ENCODE results near the gene POLR2L.

The POLR2L gene

DNA sequence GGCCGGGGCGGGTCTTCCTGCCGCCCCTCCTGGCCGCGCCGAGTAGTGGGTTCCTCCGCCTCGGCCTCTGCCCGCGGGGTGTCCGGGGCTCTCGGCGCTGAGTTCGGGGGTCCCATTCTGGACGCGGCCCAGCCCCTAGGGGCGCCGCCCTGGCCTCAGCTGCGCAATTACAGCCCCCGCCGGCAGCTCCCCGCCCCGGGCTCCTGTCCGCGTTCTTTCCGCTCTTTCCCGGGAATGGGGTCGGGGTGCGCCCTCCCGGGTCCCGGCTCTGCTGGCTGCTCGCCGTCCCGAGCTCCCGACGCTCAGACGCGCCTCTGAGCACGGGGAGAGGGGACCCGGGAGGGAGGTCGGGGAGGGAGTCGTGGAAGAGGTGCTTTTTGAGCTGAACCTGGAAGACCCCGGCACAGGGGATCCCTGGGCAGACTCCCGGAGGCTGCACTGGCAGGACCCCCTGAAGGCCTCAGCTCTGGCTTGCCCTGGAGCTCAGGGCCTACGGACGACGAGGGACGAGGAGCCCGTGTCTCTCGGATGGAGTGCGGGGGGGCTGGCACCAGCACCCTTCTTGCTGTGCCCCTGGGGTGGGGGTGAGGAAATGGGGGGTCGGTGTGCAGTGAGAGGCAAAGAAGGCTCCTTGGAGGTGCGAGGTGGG, 881 bp upstream of the POLR2L start:
- no peak for ATAC-seq
- TF ChIP-seq ZNF565 (CRISPR knock-in tag; conservative IDR thresholded peaks at IDR 0.05; ENCODE audit: low read depth) (no peak), OSR1 (CRISPR knock-in tag; IDR thresholded peaks at IDR 0.05) (no peak), ARNTL (CRISPR knock-in tag; IDR thresholded peaks at IDR 0.05; ENCODE audit: borderline replicate concordance, low read depth) (no peak), RARB (CRISPR knock-in tag; IDR thresholded peaks at IDR 0.05) (no peak), TCF4 (CRISPR knock-in tag; IDR thresholded peaks at IDR 0.05; ENCODE audit: borderline replicate concordance) (no peak), ESRRG (CRISPR knock-in tag; IDR thresholded peaks at IDR 0.05) (no peak), ZNF70 (CRISPR knock-in tag; IDR thresholded peaks at IDR 0.05) (no peak)
- TF ChIP-seq, protein P1, sequence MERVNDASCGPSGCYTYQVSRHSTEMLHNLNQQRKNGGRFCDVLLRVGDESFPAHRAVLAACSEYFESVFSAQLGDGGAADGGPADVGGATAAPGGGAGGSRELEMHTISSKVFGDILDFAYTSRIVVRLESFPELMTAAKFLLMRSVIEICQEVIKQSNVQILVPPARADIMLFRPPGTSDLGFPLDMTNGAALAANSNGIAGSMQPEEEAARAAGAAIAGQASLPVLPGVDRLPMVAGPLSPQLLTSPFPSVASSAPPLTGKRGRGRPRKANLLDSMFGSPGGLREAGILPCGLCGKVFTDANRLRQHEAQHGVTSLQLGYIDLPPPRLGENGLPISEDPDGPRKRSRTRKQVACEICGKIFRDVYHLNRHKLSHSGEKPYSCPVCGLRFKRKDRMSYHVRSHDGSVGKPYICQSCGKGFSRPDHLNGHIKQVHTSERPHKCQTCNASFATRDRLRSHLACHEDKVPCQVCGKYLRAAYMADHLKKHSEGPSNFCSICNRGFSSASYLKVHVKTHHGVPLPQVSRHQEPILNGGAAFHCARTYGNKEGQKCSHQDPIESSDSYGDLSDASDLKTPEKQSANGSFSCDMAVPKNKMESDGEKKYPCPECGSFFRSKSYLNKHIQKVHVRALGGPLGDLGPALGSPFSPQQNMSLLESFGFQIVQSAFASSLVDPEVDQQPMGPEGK (CRISPR knock-in tag; IDR thresholded peaks at IDR 0.05; ENCODE audit: borderline replicate concordance) = no peak
- TF ChIP-seq, protein P2, sequence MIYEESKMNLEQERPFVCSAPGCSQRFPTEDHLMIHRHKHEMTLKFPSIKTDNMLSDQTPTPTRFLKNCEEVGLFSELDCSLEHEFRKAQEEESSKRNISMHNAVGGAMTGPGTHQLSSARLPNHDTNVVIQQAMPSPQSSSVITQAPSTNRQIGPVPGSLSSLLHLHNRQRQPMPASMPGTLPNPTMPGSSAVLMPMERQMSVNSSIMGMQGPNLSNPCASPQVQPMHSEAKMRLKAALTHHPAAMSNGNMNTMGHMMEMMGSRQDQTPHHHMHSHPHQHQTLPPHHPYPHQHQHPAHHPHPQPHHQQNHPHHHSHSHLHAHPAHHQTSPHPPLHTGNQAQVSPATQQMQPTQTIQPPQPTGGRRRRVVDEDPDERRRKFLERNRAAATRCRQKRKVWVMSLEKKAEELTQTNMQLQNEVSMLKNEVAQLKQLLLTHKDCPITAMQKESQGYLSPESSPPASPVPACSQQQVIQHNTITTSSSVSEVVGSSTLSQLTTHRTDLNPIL (CRISPR knock-in tag; IDR thresholded peaks at IDR 0.05; ENCODE audit: low read depth) = no peak
- TF ChIP-seq, protein P3, sequence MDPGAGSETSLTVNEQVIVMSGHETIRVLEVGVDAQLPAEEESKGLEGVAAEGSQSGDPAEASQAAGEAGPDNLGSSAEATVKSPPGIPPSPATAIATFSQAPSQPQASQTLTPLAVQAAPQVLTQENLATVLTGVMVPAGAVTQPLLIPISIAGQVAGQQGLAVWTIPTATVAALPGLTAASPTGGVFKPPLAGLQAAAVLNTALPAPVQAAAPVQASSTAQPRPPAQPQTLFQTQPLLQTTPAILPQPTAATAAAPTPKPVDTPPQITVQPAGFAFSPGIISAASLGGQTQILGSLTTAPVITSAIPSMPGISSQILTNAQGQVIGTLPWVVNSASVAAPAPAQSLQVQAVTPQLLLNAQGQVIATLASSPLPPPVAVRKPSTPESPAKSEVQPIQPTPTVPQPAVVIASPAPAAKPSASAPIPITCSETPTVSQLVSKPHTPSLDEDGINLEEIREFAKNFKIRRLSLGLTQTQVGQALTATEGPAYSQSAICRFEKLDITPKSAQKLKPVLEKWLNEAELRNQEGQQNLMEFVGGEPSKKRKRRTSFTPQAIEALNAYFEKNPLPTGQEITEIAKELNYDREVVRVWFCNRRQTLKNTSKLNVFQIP (CRISPR knock-in tag; IDR thresholded peaks at IDR 0.05; ENCODE audit: borderline replicate concordance, low read depth) = no peak
- TF ChIP-seq, protein P4, sequence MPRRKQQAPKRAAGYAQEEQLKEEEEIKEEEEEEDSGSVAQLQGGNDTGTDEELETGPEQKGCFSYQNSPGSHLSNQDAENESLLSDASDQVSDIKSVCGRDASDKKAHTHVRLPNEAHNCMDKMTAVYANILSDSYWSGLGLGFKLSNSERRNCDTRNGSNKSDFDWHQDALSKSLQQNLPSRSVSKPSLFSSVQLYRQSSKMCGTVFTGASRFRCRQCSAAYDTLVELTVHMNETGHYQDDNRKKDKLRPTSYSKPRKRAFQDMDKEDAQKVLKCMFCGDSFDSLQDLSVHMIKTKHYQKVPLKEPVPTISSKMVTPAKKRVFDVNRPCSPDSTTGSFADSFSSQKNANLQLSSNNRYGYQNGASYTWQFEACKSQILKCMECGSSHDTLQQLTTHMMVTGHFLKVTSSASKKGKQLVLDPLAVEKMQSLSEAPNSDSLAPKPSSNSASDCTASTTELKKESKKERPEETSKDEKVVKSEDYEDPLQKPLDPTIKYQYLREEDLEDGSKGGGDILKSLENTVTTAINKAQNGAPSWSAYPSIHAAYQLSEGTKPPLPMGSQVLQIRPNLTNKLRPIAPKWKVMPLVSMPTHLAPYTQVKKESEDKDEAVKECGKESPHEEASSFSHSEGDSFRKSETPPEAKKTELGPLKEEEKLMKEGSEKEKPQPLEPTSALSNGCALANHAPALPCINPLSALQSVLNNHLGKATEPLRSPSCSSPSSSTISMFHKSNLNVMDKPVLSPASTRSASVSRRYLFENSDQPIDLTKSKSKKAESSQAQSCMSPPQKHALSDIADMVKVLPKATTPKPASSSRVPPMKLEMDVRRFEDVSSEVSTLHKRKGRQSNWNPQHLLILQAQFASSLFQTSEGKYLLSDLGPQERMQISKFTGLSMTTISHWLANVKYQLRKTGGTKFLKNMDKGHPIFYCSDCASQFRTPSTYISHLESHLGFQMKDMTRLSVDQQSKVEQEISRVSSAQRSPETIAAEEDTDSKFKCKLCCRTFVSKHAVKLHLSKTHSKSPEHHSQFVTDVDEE (CRISPR knock-in tag; IDR thresholded peaks at IDR 0.05) = no peak

DNA sequence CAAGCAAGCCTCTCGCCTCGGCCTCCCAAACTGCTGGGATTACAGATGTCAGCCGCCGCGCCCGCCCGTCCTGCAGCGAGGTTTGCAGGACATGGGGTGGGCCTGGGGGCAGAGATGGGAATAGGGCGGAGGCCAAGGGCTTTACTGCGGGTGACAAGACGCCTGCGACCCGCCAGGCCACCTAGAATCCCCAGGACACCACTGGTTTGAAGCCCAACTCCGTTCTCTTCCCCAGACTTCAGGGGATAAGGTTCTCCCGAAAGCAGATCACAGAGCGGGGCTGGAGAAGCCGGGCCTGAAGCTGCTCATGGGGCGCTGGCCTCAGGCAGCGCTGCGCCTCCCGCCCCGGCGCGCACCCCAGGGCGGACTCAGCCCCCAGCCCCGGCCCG, 354 bp downstream of the POLR2L start:
- peak; percentile 0; the same call in 2 of the 3 replicates for ATAC-seq
- TF ChIP-seq TOX (CRISPR knock-in tag; IDR thresholded peaks at IDR 0.05; ENCODE audit: borderline replicate concordance) (no peak), BACH2 (CRISPR knock-in tag; IDR thresholded peaks at IDR 0.05; ENCODE audit: borderline replicate concordance) (no peak), ZNF8 (CRISPR knock-in tag; IDR thresholded peaks at IDR 0.05) (no peak), GLIS3 (CRISPR knock-in tag; IDR thresholded peaks at IDR 0.05) (peak; percentile 44; the same call in 1 of the 2 replicates)
- TF ChIP-seq, protein P1 (CRISPR knock-in tag; IDR thresholded peaks at IDR 0.05; ENCODE audit: borderline replicate concordance) = no peak
- TF ChIP-seq, protein P5, sequence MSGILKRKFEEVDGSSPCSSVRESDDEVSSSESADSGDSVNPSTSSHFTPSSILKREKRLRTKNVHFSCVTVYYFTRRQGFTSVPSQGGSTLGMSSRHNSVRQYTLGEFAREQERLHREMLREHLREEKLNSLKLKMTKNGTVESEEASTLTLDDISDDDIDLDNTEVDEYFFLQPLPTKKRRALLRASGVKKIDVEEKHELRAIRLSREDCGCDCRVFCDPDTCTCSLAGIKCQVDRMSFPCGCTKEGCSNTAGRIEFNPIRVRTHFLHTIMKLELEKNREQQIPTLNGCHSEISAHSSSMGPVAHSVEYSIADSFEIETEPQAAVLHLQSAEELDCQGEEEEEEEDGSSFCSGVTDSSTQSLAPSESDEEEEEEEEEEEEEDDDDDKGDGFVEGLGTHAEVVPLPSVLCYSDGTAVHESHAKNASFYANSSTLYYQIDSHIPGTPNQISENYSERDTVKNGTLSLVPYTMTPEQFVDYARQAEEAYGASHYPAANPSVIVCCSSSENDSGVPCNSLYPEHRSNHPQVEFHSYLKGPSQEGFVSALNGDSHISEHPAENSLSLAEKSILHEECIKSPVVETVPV (CRISPR knock-in tag; IDR thresholded peaks at IDR 0.05) = no peak

DNA sequence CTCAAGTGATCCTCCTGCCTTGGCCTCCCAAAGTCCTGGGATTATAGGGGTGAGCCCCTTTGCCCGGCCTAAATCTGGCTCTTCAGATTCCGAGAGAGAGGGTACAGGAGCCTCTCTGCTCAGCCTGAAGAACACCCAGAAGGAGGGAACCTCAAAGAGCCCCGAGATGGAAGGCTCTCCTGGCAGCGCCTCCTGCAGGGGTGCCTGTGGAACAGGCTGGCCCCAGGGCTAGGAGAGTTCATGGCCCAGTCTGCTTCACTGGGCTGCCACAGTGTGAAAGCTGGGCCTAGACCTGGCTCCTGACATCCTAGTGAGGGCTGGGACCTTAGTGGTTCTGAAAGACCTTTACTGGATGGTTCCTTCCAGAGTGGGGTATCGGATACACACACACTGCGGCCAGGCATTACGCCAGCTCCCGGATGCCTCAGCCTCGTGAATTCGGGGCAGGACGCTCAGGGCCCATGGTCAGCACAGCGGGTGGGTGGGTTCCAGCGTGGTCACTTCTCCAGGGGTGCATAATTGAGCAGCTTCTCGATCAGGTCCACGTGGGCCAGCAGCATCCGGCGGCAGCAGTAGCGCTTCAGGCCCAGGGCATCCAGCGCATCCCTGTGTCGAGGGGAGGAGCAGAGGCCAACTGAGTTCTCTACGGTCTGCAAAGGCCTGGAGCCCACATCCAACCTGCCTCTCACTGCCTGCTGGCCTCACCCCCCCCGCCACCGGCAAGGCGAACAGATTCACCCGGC, 2.3 kb downstream of the POLR2L start:
- no peak for ATAC-seq
- TF ChIP-seq ZFP3 (CRISPR knock-in tag; IDR thresholded peaks at IDR 0.05) = no peak
- no peak for TF ChIP-seq TCF4 (CRISPR knock-in tag; IDR thresholded peaks at IDR 0.05; ENCODE audit: borderline replicate concordance)
- TF ChIP-seq, protein P4 (CRISPR knock-in tag; IDR thresholded peaks at IDR 0.05) = no peak
- TF ChIP-seq TOX (CRISPR knock-in tag; IDR thresholded peaks at IDR 0.05; ENCODE audit: borderline replicate concordance) = no peak
- no peak for TF ChIP-seq PPARA (CRISPR knock-in tag; IDR thresholded peaks at IDR 0.05; ENCODE audit: borderline replicate concordance)
- TF ChIP-seq, protein P2 (CRISPR knock-in tag; IDR thresholded peaks at IDR 0.05; ENCODE audit: low read depth) = no peak
- no peak for TF ChIP-seq BACH2 (CRISPR knock-in tag; IDR thresholded peaks at IDR 0.05; ENCODE audit: borderline replicate concordance)
- TF ChIP-seq ZNF565 (CRISPR knock-in tag; conservative IDR thresholded peaks at IDR 0.05; ENCODE audit: low read depth) = no peak
- no peak for TF ChIP-seq ESRRG (CRISPR knock-in tag; IDR thresholded peaks at IDR 0.05)
- TF ChIP-seq ZC3H10 (CRISPR knock-in tag; IDR thresholded peaks at IDR 0.05) = no peak

Data from SK-N-SH treated with all-trans-retinoic acid at 6 μM for 48 hours (cell line).